ENCODE measurements around the gene MSLN. TPM values are rescaled to one million over a fixed set of nuclear protein-coding genes. Genes with fewer than 3 reads are reported as not detected.
A peak's percentile ranks its signal among the peaks of the same experiment; 100 is the strongest.
"Not testable (repeated sequence)": the region's sequence is repeated elsewhere in the genome, so short reads cannot be mapped to it uniquely, and the experiment has no call there.

MSLN gene
- total RNA-seq, 1 experiment from 2014 or later: 0.14 TPM

GRCh38 chr16:732936-733335 is 27.6 kb upstream of the MSLN start:
- no peak for DNase-seq (ENCODE audit: low spot score)

GRCh38 chr16:733382-734207 is 26.9 kb upstream of the MSLN start:
- in situ Hi-C loops (cut with HindIII; ENCODE audit: low sequenced_read_pairs): no loop called here

More at GRCh38 chr16:732936-733335, 27.6 kb upstream of the MSLN start:
- in situ Hi-C loops (cut with HindIII; ENCODE audit: low sequenced_read_pairs): no loop called here

GRCh38 chr16:734208-734980 is 26.1 kb upstream of the MSLN start:
- no peak for DNase-seq (ENCODE audit: low spot score)
- in situ Hi-C loops (cut with HindIII; ENCODE audit: low sequenced_read_pairs): no loop called here

More at GRCh38 chr16:733382-734207, 26.9 kb upstream of the MSLN start:
- no peak for DNase-seq (ENCODE audit: low spot score)

GRCh38 chr16:734981-735881 is 25.3 kb upstream of the MSLN start:
- no peak for DNase-seq (ENCODE audit: low spot score)
- in situ Hi-C loops (cut with HindIII; ENCODE audit: low sequenced_read_pairs): no loop called here

GRCh38 chr16:735982-736453 is 24.5 kb upstream of the MSLN start:
- in situ Hi-C loops (cut with HindIII; ENCODE audit: low sequenced_read_pairs): no loop called here

GRCh38 chr16:736936-737481 is 23.5 kb upstream of the MSLN start:
- no peak for DNase-seq (ENCODE audit: low spot score)
- in situ Hi-C loops (cut with HindIII; ENCODE audit: low sequenced_read_pairs): no loop called here

More at GRCh38 chr16:735982-736453, 24.5 kb upstream of the MSLN start:
- no peak for DNase-seq (ENCODE audit: low spot score)

GRCh38 chr16:739560-740458 is 20.7 kb upstream of the MSLN start:
- in situ Hi-C loops (cut with HindIII; ENCODE audit: low sequenced_read_pairs): no loop called here
- DNase-seq (ENCODE audit: low spot score): no peak

GRCh38 chr16:740459-740763 is 20.1 kb upstream of the MSLN start:
- no peak for DNase-seq (ENCODE audit: low spot score)
- in situ Hi-C loops (cut with HindIII; ENCODE audit: low sequenced_read_pairs): no loop called here

- in situ Hi-C loops (cut with HindIII; ENCODE audit: low sequenced_read_pairs): no loop called here
- DNase-seq (ENCODE audit: low spot score): peak; percentile 84
These were observed 19.6 kb upstream of the MSLN start, which contains the start of gene CIAO3 for GRCh38 chr16:740764-741505. TSS of gene CIAO3 (minus strand) at chr16:740997. CDS start at chr16:740985, 12 bp downstream.

- in situ Hi-C loops (cut with HindIII; ENCODE audit: low sequenced_read_pairs): no loop called here
- DNase-seq (ENCODE audit: low spot score): no peak
These were observed 18.4 kb upstream of the MSLN start for GRCh38 chr16:741986-742629.

- in situ Hi-C loops (cut with HindIII; ENCODE audit: low sequenced_read_pairs); DNase-seq (ENCODE audit: low spot score): not testable (repeated sequence)
These were observed 17.6 kb upstream of the MSLN start for GRCh38 chr16:742894-743293.

GRCh38 chr16:743794-744500 is 16.6 kb upstream of the MSLN start:
- in situ Hi-C loops (cut with HindIII; ENCODE audit: low sequenced_read_pairs): no loop called here
- no peak for DNase-seq (ENCODE audit: low spot score)

- DNase-seq (ENCODE audit: low spot score): no peak
- in situ Hi-C loops (cut with HindIII; ENCODE audit: low sequenced_read_pairs): no loop called here
These were observed 14.8 kb upstream of the MSLN start for GRCh38 chr16:745739-746138.

GRCh38 chr16:746637-747036 is 13.9 kb upstream of the MSLN start:
- no peak for DNase-seq (ENCODE audit: low spot score)
- in situ Hi-C loops (cut with HindIII; ENCODE audit: low sequenced_read_pairs): no loop called here

GRCh38 chr16:747978-748746 is 12.4 kb upstream of the MSLN start:
- DNase-seq (ENCODE audit: low spot score): no peak
- in situ Hi-C loops (cut with HindIII; ENCODE audit: low sequenced_read_pairs): no loop called here

- DNase-seq (ENCODE audit: low spot score): no peak
- in situ Hi-C loops (cut with HindIII; ENCODE audit: low sequenced_read_pairs): no loop called here
These were observed 11.5 kb upstream of the MSLN start for GRCh38 chr16:749010-749409.

All from G401 (cell line).